GM12892 (cell line): ENCODE measurements around the gene ASCC1.

Experiments used
- POLR2A ChIP-seq: IDR thresholded peaks from 2 replicates; pipeline ENCODE4 v1.6.1; 2011; ENCODE audit warnings: low read depth, low read length, control low read depth
- POLR2AphosphoS5 ChIP-seq: IDR thresholded peaks from 2 replicates; pipeline ENCODE4 v1.6.1; 2011; ENCODE audit warnings: low read depth, low read length, control low read depth
- TAF1 ChIP-seq: IDR thresholded peaks from 2 replicates; pipeline ENCODE4 v1.6.1; 2011; ENCODE audit warnings: low read depth, mild to moderate bottlenecking, control low read depth, low read length, borderline replicate concordance

DNA sequence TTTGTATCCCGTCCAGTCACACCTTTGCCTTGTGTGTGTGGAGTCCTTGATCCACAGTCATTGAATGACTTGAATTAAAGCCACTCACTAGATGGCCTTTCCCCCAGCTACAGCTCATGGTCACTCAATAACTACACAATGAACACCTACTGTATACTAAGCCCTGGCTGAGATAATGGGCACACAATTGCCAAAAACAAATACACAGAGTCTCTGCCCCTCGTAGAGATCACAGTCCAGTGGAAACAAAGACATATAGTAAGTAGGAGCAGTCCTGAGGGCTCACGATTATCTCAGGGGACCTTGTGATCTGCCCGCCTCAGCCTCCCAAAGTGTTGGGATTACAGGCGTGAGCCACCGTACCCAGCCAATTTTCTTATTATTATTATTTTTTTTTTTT lies 35.6 kb upstream of the ASCC1 start:
- TF ChIP-seq POLR2A (no peak), POLR2AphosphoS5 (no peak), TAF1 (no peak)
